ENCODE measurements around the gene OR1Q1. TPM values are rescaled to one million over a fixed set of nuclear protein-coding genes. Genes with fewer than 3 reads are reported as not detected.

The OR1Q1 gene
- total and polyA plus RNA-seq, 7 donors, result not detected

DNA sequence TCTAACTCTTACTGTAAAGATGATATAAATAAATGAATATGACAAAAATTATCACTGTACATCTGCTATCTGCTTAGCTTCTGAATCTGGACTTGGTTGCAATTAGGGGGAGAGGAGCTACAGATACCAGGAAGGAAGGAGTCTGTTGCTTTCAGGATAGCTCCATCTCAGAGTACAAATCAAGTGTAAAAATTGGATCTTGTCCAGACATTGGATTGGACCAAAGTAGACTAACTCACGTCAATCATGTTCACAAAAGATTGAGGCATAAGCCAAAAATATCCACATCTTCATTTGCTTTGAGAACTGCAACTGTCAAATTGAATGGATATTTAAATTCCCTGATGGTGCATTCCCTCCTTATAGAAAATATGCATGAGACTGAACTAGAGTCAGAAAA is 8.8 kb upstream of the OR1Q1 start:
- Histone ChIP-seq H3K4me3 (no peak overlapping the region), H3K36me3 (no peaks in the 10 kb centered on the region), H3K9me3 (peaks cover 0 to 3% (median 0%) of the 10 kb centered on the region in 4 donors), H3K27me3 (no peaks in the 10 kb centered on the region), H3K4me1 (no peaks in the 10 kb centered on the region), H3K27ac (no peak overlapping the region)
- no peak for DNase-seq
- WGBS, 2 donors, result 21 to 57% methylated on average over 1 of the region's 1 CpG
- TF ChIP-seq, protein P1, sequence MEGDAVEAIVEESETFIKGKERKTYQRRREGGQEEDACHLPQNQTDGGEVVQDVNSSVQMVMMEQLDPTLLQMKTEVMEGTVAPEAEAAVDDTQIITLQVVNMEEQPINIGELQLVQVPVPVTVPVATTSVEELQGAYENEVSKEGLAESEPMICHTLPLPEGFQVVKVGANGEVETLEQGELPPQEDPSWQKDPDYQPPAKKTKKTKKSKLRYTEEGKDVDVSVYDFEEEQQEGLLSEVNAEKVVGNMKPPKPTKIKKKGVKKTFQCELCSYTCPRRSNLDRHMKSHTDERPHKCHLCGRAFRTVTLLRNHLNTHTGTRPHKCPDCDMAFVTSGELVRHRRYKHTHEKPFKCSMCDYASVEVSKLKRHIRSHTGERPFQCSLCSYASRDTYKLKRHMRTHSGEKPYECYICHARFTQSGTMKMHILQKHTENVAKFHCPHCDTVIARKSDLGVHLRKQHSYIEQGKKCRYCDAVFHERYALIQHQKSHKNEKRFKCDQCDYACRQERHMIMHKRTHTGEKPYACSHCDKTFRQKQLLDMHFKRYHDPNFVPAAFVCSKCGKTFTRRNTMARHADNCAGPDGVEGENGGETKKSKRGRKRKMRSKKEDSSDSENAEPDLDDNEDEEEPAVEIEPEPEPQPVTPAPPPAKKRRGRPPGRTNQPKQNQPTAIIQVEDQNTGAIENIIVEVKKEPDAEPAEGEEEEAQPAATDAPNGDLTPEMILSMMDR (IDR thresholded peaks at IDR 0.05), result no peak
- TF ChIP-seq EP300 (IDR thresholded peaks at IDR 0.05) (no peak), POLR2AphosphoS5 (IDR thresholded peaks at IDR 0.05) (no peak), POLR2A (IDR thresholded peaks at IDR 0.05) (no peak)
- intact Hi-C loops (cut with DNase I), result no loop called here

DNA sequence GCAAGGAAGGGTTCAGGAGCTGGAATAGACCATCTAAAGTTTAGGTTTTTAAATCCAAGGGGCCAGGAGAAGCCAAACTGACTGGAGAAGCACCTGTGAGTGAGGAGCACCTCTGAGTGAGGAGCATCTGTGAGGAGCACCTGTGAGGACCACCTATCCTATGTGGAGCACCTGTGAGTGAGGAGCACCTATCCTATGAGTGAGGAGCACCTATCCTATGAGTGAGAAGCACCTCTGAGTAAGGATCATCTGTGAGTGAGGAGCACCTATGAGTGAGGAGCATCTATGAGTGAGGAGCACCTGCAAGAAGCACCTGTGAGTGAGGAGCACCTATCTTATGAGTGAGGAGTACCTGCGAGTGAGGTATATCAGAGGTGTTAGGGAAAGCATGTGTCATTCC is 8.0 kb upstream of the OR1Q1 start:
- TF ChIP-seq, protein P1 (IDR thresholded peaks at IDR 0.05), result no peak
- TF ChIP-seq EP300 (IDR thresholded peaks at IDR 0.05) (no peak), POLR2A (IDR thresholded peaks at IDR 0.05) (no peak), POLR2AphosphoS5 (IDR thresholded peaks at IDR 0.05) (no peak)
- no peak for DNase-seq
- intact Hi-C loops (cut with DNase I), result no loop called here
- WGBS, 2 donors, result 82 to 89% methylated on average over 1 of the region's 1 CpG
- H3K36me3 ChIP-seq, result no peaks in the 10 kb centered on the region
- H3K9me3 ChIP-seq, result peaks cover 0 to 3% (median 0%) of the 10 kb centered on the region in 4 donors
- H3K27ac ChIP-seq, result no peak overlapping the region
- no peaks in the 10 kb centered on the region for H3K4me1 ChIP-seq
- no peaks in the 10 kb centered on the region for H3K27me3 ChIP-seq
- no peak overlapping the region for H3K4me3 ChIP-seq

DNA sequence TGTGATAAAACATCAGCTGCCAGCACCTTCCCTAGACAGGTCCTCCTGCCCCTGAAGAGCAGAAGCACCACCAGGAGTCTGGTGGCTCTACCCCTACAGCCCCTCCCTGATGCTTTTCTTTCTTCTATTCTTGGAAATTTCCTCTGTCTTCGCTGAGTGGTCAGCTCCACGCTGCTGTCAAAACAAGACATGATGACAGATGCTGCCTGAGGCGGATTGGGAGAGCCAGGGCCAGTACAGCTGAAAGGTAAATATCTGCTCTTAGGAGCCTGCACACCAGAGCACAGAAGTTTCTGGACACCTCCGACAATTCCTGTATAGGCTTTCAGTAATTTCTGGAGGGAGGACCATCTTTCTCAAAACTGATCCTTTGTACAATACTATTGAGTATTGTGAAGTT is 4.7 kb upstream of the OR1Q1 start:
- H3K9me3 ChIP-seq, result no peaks in the 10 kb centered on the region
- H3K4me1 ChIP-seq, result no peaks in the 10 kb centered on the region
- no peak for DNase-seq
- intact Hi-C loops (cut with DNase I), result no loop called here
- 78 to 82% methylated on average over 4 of the region's 4 CpGs for WGBS, 2 donors
- H3K4me3 ChIP-seq, result no peak overlapping the region
- no peak for TF ChIP-seq POLR2AphosphoS5 (IDR thresholded peaks at IDR 0.05)
- TF ChIP-seq EP300 (IDR thresholded peaks at IDR 0.05), result no peak
- TF ChIP-seq, protein P1 (IDR thresholded peaks at IDR 0.05), result no peak
- H3K27ac ChIP-seq, result no peak overlapping the region
- no peaks in the 10 kb centered on the region for H3K27me3 ChIP-seq
- no peaks in the 10 kb centered on the region for H3K36me3 ChIP-seq

DNA sequence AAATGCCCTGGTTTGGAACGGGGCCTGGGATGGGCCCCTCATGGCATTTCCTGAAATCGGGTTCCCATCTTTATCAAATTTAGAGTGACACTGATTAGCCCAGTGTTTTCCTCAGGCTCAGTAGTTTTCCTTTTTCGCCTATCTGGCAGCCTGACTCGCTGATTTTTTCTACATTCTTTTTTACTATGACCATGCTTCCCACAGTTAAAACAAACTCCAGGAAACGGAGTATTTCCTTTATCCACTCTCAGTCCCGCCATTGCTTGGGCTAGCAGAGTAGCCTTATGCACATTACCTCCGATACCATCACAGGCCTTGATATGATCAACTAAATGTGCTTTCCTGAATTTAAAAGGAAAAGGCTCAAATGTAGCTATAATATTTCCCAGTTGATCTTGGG is 5.5 kb downstream of the OR1Q1 start:
- Histone ChIP-seq H3K27ac (no peak overlapping the region), H3K4me1 (no peaks in the 10 kb centered on the region), H3K4me3 (no peak overlapping the region), H3K36me3 (no peaks in the 10 kb centered on the region), H3K27me3 (no peaks in the 10 kb centered on the region), H3K9me3 (no peaks in the 10 kb centered on the region)
- intact Hi-C loops (cut with DNase I), result no loop called here
- TF ChIP-seq, protein P1 (IDR thresholded peaks at IDR 0.05), result no peak
- TF ChIP-seq POLR2A (IDR thresholded peaks at IDR 0.05), result no peak
- TF ChIP-seq EP300 (IDR thresholded peaks at IDR 0.05), result no peak
- no peak for TF ChIP-seq POLR2AphosphoS5 (IDR thresholded peaks at IDR 0.05)
- 74 to 76% methylated on average over 7 of the region's 7 CpGs for WGBS, 2 donors
- DNase-seq, result no peak

DNA sequence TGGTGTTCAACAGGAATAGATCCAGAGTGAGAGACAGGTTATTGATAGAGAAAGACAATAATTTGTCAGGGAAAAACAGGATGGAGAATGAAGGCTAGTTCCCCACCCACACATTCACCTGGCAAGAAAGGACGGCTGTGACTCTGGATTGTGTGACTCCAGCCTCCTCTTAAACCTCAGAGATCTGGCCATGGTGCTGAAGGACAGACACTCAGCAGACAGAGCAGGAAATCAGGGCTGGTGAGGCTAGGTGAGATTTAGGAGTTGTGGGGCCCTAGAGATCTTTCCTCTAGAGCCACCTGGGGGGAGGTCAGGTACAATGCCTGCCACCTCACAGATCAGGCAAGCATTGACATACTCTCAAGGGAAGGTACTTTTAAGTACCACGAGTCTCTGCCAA is 27.7 kb downstream of the OR1Q1 start:
- Histone ChIP-seq H3K36me3 (no peaks in the 10 kb centered on the region), H3K27me3 (no peaks in the 10 kb centered on the region), H3K4me3 (no peak overlapping the region), H3K27ac (no peak overlapping the region), H3K9me3 (peaks cover 0 to 5% (median 0%) of the 10 kb centered on the region in 4 donors), H3K4me1 (no peaks in the 10 kb centered on the region)
- no peak for TF ChIP-seq POLR2A (IDR thresholded peaks at IDR 0.05)
- TF ChIP-seq EP300 (IDR thresholded peaks at IDR 0.05), result no peak
- no peak for TF ChIP-seq POLR2AphosphoS5 (IDR thresholded peaks at IDR 0.05)
- TF ChIP-seq, protein P1 (IDR thresholded peaks at IDR 0.05), result no peak
- DNase-seq, result no peak
- WGBS, 2 donors, result 14 to 36% methylated on average over 2 of the region's 2 CpGs
- intact Hi-C loops (cut with DNase I), result no loop called here

Data from sigmoid colon (tissue), 7 donors.